SK-N-SH treated with all-trans-retinoic acid at 6 μM for 48 hours (cell line): ENCODE measurements around the gene RNASE7.

Experiments used
- ATAC-seq: fragments of 200-7000 bp; cut with Tn5 transposase; 3 replicates; pipeline ENCODE4 v1.9.1; 2020; ENCODE audit warnings: mild to moderate bottlenecking, moderate library complexity
- ARNTL ChIP-seq: fragments of 450-650 bp; formaldehyde crosslinking; IDR thresholded peaks from 2 replicates; pipeline ENCODE4 v1.5.0; 2020; ENCODE audit warnings: low read depth, mild to moderate bottlenecking, moderate library complexity, borderline replicate concordance
- CSDC2 ChIP-seq: fragments of 250-450 bp; sonication (Bioruptor Pico); IDR thresholded peaks from 2 replicates; pipeline ENCODE4 v1.5.0; 2020; ENCODE audit warnings: mild to moderate bottlenecking, moderate library complexity
- ESRRG ChIP-seq: fragments of 250-450 bp; sonication (Bioruptor Pico); IDR thresholded peaks from 2 replicates; pipeline ENCODE4 v1.6.1; 2021; ENCODE audit warnings: mild to moderate bottlenecking
- GLIS3 ChIP-seq: fragments of 250-450 bp; sonication (Bioruptor Pico); IDR thresholded peaks from 2 replicates; pipeline ENCODE4 v1.5.0; 2020; ENCODE audit warnings: mild to moderate bottlenecking, moderate library complexity
- OSR1 ChIP-seq: fragments of 250-450 bp; sonication (Bioruptor Pico); IDR thresholded peaks from 2 replicates; pipeline ENCODE4 v1.8.0; 2022; ENCODE audit warnings: moderate library complexity, mild to moderate bottlenecking, inconsistent platforms
- PPARA ChIP-seq: fragments of 250-450 bp; sonication (Bioruptor Pico); IDR thresholded peaks from 2 replicates; pipeline ENCODE4 v1.5.0; 2020; ENCODE audit warnings: mild to moderate bottlenecking, borderline replicate concordance
- RARB ChIP-seq: fragments of 250-450 bp; sonication (Bioruptor Pico); IDR thresholded peaks from 2 replicates; pipeline ENCODE4 v1.8.0; 2021; ENCODE audit warnings: mild to moderate bottlenecking, moderate library complexity
- SNAI2 ChIP-seq: fragments of 250-450 bp; sonication (Bioruptor Pico); IDR thresholded peaks from 2 replicates; pipeline ENCODE4 v1.5.0; 2020; ENCODE audit warnings: mild to moderate bottlenecking, moderate library complexity
- TCF4 ChIP-seq: fragments of 250-450 bp; sonication (Bioruptor Pico); IDR thresholded peaks from 2 replicates; pipeline ENCODE4 v1.8.0; 2021; ENCODE audit warnings: mild to moderate bottlenecking, moderate library complexity, borderline replicate concordance
- TOX ChIP-seq: fragments of 250-450 bp; sonication (Bioruptor Pico); IDR thresholded peaks from 2 replicates; pipeline ENCODE4 v1.8.0; 2021; ENCODE audit warnings: mild to moderate bottlenecking, moderate library complexity, borderline replicate concordance
- ZC3H10 ChIP-seq: fragments of 250-450 bp; sonication (Bioruptor Pico); IDR thresholded peaks from 2 replicates; pipeline ENCODE4 v1.5.1; 2021; ENCODE audit warnings: mild to moderate bottlenecking, moderate library complexity
- ZFP3 ChIP-seq: fragments of 250-450 bp; sonication (Bioruptor Pico); IDR thresholded peaks from 2 replicates; pipeline ENCODE4 v1.5.0; 2020; ENCODE audit warnings: mild to moderate bottlenecking, moderate library complexity
- ZFP30 ChIP-seq: fragments of 450-650 bp; formaldehyde crosslinking; IDR thresholded peaks from 2 replicates; pipeline ENCODE4 v1.5.0; 2022; ENCODE audit warnings: mild to moderate bottlenecking, moderate library complexity
- ZNF565 ChIP-seq: fragments of 450-650 bp; formaldehyde crosslinking; conservative IDR thresholded peaks from 2 replicates; pipeline ENCODE4 v1.5.0; 2020; ENCODE audit warnings: low read depth, mild to moderate bottlenecking, moderate library complexity
- ZNF70 ChIP-seq: fragments of 450-650 bp; formaldehyde crosslinking; IDR thresholded peaks from 2 replicates; pipeline ENCODE4 v1.5.0; 2020; ENCODE audit warnings: mild to moderate bottlenecking, moderate library complexity
- ZNF8 ChIP-seq: fragments of 450-650 bp; formaldehyde crosslinking; IDR thresholded peaks from 2 replicates; pipeline ENCODE4 v1.5.0; 2020; ENCODE audit warnings: mild to moderate bottlenecking, moderate library complexity
- TF ChIP-seq, protein P1 (sequence below): fragments of 250-450 bp; sonication (Bioruptor Pico); IDR thresholded peaks from 2 replicates; pipeline ENCODE4 v1.5.0; 2020; ENCODE audit warnings: mild to moderate bottlenecking, moderate library complexity
- TF ChIP-seq, protein P2 (sequence below): fragments of 250-450 bp; sonication (Bioruptor Pico); IDR thresholded peaks from 2 replicates; pipeline ENCODE4 v1.5.1; 2020; ENCODE audit warnings: low read depth, mild to moderate bottlenecking, moderate library complexity
- TF ChIP-seq, protein P3 (sequence below): fragments of 250-450 bp; sonication (Bioruptor Pico); IDR thresholded peaks from 2 replicates; pipeline ENCODE4 v1.5.1; 2021; ENCODE audit warnings: mild to moderate bottlenecking, moderate library complexity
- TF ChIP-seq, protein P4 (sequence below): fragments of 250-450 bp; sonication (Bioruptor Pico); IDR thresholded peaks from 2 replicates; pipeline ENCODE4 v1.8.0; 2021; ENCODE audit warnings: low read depth, mild to moderate bottlenecking, moderate library complexity, borderline replicate concordance

RNASE7 gene

DNA sequence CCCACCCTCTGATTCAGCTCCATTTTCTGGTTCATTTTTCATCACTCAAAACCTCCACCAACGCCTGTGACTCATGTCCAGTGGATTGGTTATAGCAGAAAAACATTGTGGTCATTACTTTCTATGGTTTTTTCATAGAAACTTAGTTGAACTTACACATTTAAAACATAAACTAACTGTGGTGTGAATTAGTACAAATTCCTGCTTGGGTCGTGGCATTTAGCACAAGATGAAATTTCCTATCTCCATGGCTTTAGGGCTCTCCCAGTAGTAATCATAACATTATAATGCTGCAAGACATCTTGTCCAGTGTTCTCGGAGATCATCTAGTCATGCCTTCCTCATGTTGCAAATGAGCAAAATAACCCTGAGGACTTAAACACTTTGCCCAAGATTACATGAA, 7.1 kb downstream of the RNASE7 start:
- TF ChIP-seq ZNF565 (CRISPR knock-in tag) (no peak), ARNTL (CRISPR knock-in tag) (no peak), SNAI2 (no peak), ZNF8 (CRISPR knock-in tag) (no peak), RARB (CRISPR knock-in tag) (no peak), TCF4 (CRISPR knock-in tag) (no peak), OSR1 (no peak), TOX (CRISPR knock-in tag) (no peak), ZFP3 (no peak), PPARA (CRISPR knock-in tag) (no peak), ZC3H10 (CRISPR knock-in tag) (no peak), GLIS3 (CRISPR knock-in tag) (no peak), ESRRG (CRISPR knock-in tag) (no peak)
- TF ChIP-seq, protein P1, sequence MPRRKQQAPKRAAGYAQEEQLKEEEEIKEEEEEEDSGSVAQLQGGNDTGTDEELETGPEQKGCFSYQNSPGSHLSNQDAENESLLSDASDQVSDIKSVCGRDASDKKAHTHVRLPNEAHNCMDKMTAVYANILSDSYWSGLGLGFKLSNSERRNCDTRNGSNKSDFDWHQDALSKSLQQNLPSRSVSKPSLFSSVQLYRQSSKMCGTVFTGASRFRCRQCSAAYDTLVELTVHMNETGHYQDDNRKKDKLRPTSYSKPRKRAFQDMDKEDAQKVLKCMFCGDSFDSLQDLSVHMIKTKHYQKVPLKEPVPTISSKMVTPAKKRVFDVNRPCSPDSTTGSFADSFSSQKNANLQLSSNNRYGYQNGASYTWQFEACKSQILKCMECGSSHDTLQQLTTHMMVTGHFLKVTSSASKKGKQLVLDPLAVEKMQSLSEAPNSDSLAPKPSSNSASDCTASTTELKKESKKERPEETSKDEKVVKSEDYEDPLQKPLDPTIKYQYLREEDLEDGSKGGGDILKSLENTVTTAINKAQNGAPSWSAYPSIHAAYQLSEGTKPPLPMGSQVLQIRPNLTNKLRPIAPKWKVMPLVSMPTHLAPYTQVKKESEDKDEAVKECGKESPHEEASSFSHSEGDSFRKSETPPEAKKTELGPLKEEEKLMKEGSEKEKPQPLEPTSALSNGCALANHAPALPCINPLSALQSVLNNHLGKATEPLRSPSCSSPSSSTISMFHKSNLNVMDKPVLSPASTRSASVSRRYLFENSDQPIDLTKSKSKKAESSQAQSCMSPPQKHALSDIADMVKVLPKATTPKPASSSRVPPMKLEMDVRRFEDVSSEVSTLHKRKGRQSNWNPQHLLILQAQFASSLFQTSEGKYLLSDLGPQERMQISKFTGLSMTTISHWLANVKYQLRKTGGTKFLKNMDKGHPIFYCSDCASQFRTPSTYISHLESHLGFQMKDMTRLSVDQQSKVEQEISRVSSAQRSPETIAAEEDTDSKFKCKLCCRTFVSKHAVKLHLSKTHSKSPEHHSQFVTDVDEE (CRISPR knock-in tag) = no peak
- TF ChIP-seq, protein P2, sequence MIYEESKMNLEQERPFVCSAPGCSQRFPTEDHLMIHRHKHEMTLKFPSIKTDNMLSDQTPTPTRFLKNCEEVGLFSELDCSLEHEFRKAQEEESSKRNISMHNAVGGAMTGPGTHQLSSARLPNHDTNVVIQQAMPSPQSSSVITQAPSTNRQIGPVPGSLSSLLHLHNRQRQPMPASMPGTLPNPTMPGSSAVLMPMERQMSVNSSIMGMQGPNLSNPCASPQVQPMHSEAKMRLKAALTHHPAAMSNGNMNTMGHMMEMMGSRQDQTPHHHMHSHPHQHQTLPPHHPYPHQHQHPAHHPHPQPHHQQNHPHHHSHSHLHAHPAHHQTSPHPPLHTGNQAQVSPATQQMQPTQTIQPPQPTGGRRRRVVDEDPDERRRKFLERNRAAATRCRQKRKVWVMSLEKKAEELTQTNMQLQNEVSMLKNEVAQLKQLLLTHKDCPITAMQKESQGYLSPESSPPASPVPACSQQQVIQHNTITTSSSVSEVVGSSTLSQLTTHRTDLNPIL (CRISPR knock-in tag) = no peak
- TF ChIP-seq, protein P3, sequence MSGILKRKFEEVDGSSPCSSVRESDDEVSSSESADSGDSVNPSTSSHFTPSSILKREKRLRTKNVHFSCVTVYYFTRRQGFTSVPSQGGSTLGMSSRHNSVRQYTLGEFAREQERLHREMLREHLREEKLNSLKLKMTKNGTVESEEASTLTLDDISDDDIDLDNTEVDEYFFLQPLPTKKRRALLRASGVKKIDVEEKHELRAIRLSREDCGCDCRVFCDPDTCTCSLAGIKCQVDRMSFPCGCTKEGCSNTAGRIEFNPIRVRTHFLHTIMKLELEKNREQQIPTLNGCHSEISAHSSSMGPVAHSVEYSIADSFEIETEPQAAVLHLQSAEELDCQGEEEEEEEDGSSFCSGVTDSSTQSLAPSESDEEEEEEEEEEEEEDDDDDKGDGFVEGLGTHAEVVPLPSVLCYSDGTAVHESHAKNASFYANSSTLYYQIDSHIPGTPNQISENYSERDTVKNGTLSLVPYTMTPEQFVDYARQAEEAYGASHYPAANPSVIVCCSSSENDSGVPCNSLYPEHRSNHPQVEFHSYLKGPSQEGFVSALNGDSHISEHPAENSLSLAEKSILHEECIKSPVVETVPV (CRISPR knock-in tag) = no peak
- ATAC-seq = no peak

DNA sequence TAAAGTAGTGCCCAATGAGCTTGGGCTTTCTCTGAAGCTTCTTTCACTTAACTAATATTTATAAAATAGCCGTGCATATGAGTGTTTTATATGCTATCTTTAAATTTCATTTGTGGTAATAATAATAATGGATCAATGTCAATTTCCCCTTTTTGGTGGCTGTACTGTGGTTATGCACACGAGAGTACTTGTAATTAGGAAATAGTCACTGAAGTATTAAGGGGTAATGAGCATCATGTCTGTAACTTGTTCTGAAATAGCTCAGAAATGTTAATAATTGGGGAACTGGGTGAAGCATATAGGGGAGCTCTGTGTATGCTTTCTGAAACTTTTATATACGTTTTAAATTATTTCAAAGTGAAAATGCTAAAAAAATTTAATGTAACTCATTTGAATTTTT, 8.4 kb downstream of the RNASE7 start:
- TF ChIP-seq PPARA (CRISPR knock-in tag) (no peak), TCF4 (CRISPR knock-in tag) (no peak), ESRRG (CRISPR knock-in tag) (no peak), ARNTL (CRISPR knock-in tag) (no peak), OSR1 (no peak), ZFP30 (CRISPR knock-in tag) (no peak), ZFP3 (no peak), ZNF565 (CRISPR knock-in tag) (no peak), ZNF8 (CRISPR knock-in tag) (no peak)
- no peak for ATAC-seq

DNA sequence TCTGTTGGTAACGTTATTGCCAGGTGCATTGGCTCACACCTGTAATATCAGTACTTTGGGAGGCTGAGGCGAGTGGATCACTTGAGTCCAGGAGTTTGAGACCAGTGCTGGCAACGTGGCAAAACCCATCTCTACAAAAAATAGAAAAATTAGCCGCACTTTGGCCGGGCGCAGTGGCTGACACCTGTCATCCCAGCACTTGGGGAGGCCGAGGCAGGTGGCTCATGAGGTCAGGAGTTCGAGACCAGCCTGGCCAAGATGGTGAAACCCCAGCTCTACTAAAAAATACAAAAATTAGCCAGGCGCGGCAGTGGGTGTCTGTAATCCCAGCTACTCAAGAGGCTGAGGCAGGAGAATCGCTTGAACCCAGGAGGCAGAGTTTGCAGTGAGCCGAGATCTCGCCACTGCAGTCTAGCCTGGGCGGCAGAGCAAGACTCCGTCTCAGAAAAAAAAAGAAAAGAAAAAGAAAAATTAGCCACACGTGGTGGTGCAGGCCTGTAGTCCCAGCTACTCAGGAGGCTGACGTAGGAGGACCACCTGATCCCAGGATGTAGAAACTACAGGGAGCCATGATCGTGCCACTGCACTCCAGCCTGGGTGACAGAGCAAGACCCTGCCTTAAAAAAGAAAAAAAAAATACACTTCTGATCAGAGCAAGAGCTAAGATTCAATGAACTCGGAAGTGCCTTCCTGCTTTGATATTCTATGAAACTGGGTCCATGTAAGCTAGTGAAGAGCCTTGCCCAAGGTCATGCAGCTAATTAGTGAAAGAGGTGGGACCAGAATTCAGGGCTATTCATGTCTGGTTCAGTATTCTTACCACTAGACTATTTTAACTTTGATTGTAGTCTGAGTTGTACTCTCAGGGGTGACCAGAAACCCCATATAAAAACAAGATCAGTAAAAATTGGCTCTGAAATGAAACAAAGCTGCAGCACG, 11.3 kb downstream of the RNASE7 start:
- ATAC-seq = no peak
- TF ChIP-seq CSDC2 (CRISPR knock-in tag) (no peak), GLIS3 (CRISPR knock-in tag) (no peak), ARNTL (CRISPR knock-in tag) (no peak), ESRRG (CRISPR knock-in tag) (no peak), TOX (CRISPR knock-in tag) (no peak), ZFP3 (no peak), ZNF8 (CRISPR knock-in tag) (no peak), ZC3H10 (CRISPR knock-in tag) (no peak), ZNF70 (CRISPR knock-in tag) (no peak), OSR1 (no peak), TCF4 (CRISPR knock-in tag) (no peak), ZFP30 (CRISPR knock-in tag) (no peak), RARB (CRISPR knock-in tag) (no peak)
- TF ChIP-seq, protein P1 (CRISPR knock-in tag) = no peak
- TF ChIP-seq, protein P4, sequence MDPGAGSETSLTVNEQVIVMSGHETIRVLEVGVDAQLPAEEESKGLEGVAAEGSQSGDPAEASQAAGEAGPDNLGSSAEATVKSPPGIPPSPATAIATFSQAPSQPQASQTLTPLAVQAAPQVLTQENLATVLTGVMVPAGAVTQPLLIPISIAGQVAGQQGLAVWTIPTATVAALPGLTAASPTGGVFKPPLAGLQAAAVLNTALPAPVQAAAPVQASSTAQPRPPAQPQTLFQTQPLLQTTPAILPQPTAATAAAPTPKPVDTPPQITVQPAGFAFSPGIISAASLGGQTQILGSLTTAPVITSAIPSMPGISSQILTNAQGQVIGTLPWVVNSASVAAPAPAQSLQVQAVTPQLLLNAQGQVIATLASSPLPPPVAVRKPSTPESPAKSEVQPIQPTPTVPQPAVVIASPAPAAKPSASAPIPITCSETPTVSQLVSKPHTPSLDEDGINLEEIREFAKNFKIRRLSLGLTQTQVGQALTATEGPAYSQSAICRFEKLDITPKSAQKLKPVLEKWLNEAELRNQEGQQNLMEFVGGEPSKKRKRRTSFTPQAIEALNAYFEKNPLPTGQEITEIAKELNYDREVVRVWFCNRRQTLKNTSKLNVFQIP = no peak
- TF ChIP-seq, protein P3 (CRISPR knock-in tag) = no peak
